Sigmoid colon (tissue), 4 donors: ENCODE measurements around the gene SEC16A.

Source experiments
- EP300 ChIP-seq, 4 donors: sonication (generic); formaldehyde crosslinking; IDR thresholded peaks; one replicate each; pipeline ENCODE4 v1.6.1; 2017; ENCODE audit warnings: antibody characterized with exemption in 4 of 4
- POLR2A ChIP-seq, 2 donors: fragments of 450-650 bp; IDR thresholded peaks; one replicate each; pipeline ENCODE4 v1.6.1; 2016; ENCODE audit warnings: antibody characterized with exemption in 2 of 2, mild to moderate bottlenecking in 2 of 2, moderate library complexity in 2 of 2
- POLR2AphosphoS5 ChIP-seq, 4 donors: sonication (generic); formaldehyde crosslinking; IDR thresholded peaks; one replicate each; pipeline ENCODE4 v1.6.1; 2017; ENCODE audit warnings: antibody characterized with exemption in 4 of 4
- TF ChIP-seq, protein P1 (sequence below), 4 experiments: fragments of 450-650 bp in 3 of 4; fragments of 200-600 bp in 1 of 4; IDR thresholded peaks; one replicate each; pipeline ENCODE4 v1.5.1; 2016 to 2019; ENCODE audit warnings: antibody characterized with exemption in 4 of 4, mild to moderate bottlenecking in 3 of 4, moderate library complexity in 2 of 4

DNA sequence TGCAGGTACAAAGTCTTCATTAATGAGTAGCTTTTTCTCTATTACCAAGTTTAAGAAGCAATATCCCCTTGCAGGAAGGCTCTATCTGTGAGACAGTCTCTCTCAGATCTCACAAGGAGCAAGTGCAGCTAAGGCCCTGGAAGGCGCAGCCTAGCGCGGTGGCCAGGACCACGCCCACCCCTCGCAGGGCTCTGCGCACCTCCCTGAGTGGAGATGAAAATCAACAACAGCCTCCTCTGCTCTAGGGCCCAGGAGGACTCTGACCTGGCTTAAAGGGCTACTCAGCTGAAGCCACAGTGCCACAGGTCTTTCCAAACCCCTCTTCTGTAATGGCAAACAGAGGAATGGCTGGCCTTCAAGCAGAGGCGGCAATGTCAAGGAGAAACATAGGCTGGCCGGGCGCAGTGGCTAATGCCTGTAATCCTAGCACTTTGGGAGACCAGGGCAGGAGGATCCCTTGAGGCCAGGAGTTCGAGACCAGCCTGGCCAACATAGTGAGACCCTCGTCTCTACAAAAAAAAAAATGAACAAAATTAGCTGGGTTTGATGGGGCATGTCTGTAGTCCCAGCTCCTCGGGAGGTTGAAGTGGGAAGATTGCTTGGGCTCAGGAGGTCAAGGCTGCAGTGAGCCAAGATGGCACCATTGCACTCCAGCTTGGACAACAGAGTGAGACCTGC is 11.9 kb downstream of the SEC16A start:
- TF ChIP-seq, protein P1, sequence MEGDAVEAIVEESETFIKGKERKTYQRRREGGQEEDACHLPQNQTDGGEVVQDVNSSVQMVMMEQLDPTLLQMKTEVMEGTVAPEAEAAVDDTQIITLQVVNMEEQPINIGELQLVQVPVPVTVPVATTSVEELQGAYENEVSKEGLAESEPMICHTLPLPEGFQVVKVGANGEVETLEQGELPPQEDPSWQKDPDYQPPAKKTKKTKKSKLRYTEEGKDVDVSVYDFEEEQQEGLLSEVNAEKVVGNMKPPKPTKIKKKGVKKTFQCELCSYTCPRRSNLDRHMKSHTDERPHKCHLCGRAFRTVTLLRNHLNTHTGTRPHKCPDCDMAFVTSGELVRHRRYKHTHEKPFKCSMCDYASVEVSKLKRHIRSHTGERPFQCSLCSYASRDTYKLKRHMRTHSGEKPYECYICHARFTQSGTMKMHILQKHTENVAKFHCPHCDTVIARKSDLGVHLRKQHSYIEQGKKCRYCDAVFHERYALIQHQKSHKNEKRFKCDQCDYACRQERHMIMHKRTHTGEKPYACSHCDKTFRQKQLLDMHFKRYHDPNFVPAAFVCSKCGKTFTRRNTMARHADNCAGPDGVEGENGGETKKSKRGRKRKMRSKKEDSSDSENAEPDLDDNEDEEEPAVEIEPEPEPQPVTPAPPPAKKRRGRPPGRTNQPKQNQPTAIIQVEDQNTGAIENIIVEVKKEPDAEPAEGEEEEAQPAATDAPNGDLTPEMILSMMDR (IDR thresholded peaks at IDR 0.05) = no peak
- TF ChIP-seq EP300 (IDR thresholded peaks at IDR 0.05) (no peak), POLR2AphosphoS5 (IDR thresholded peaks at IDR 0.05) (no peak), POLR2A (IDR thresholded peaks at IDR 0.05) (no peak)
